RWPE1 (cell line): ENCODE data around the gene ETV6.

ENCODE experiments used
- CTCF ChIA-PET: fragments of 350-600 bp; sonication (Branson Sonifier 250); formaldehyde crosslinking; extraction: SDS; loops from one replicate; lab custom pipeline; 2021; lab: Yijun Ruan, JAX
- POLR2A ChIA-PET: fragments of 400-600 bp; formaldehyde crosslinking; extraction: SDS; loops from one replicate; lab custom pipeline; 2020; ENCODE audit warnings: antibody characterized with exemption; ENCODE audit not compliant: low non-redundant PET; lab: Yijun Ruan, JAX
- DNase-seq: peaks from one replicate; pipeline ENCODE4 v3.0.0; 2012; ENCODE audit warnings: low spot score
- H3K27ac ChIP-seq: fragments of 450-650 bp; 2 replicates; pipeline ENCODE4 v1.5.1; 2017
- CTCF ChIP-seq: fragments of 450-650 bp; conservative IDR thresholded peaks from 2 replicates; pipeline ENCODE4 v1.5.1; 2017; ENCODE audit warnings: low read depth, mild to moderate bottlenecking

Gene ETV6

DNA sequence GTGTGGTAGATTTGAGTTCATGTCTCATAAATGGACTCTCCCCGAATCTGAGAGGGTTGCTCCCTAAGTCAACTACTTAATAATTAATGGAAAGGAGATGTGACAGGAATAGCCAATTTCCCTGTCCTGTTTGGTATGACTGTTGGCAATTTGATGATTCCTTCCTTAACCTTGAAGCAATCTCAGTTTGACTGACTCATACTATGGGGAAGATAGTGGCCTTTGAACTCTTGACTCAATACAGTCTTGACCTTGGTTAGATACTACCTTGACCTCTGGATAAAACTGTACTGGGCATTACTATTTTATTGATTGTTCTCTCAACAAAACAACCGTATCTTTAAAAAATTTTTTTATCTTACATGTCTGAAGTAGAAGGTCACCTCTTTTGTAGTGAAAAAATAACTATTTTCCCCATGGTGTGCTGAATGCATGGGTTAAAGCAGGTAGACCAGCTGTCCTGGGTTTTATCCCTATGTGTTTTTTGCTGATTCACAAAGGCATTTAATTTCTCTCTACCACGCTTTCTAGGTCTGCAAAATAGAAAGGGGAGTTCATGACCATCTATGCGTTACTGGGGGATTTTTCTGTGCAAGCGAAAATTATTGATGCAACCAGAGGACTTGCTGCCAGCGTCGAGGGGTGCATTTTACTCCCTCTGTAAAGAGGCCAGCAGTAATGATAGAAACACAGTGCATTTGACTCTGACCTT is 80.1 kb downstream of the ETV6 start:
- TF ChIP-seq CTCF, result no peak
- CTCF ChIA-PET, result interaction anchor here (0.6 kb wide), 2 partner anchors 755 to 938 kb away, joined by 4 to 5 read pairs; no protein-coding TSS in a partner anchor
- POLR2A ChIA-PET, result interaction anchor here (1.1 kb wide), 1 partner anchor 316 kb away, joined by 6 read pairs; no protein-coding TSS in a partner anchor
- no peak overlapping the region for H3K27ac ChIP-seq
- DNase-seq, result no peak

DNA sequence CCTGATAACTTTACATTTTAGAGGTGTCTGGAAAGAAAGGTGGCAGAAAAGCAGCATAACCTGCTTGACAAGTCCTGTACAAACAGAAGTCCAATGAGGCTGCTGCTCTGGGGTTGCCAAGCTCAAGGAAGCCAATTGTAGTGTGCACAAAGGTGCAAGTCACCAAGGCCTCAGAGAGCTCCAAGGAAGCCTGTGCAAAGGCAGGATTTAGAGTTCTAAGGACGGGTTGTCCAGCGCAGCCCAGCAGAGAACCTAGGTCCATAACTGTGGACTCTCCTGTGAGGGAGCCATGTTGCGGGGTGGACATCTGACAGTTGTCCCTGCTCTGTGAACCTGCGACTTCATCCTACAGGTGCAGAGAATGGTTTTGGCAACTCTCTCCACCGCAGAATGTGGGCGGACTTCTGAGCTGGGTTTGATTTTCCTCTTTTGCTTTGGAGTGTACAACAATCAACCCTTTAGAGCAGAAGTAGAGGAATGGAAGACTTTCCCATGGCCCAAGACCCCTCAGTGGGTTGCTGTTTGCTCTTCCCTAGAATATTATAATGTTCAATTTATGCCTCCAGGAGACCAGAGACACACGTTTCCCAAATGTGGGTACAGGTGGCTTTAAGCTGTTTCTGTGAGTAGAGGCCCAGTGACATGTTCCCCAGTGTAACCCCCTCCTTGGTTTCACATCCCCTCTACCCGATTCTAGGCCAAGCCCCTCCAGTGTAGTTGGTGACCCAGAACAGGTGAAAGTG is 81.0 kb downstream of the ETV6 start:
- no peak for TF ChIP-seq CTCF
- DNase-seq, result peak; percentile 32
- H3K27ac ChIP-seq, result no peak overlapping the region; the same call in 1 of the 2 replicates
- CTCF ChIA-PET, result no interaction called here
- POLR2A ChIA-PET, result interaction anchor here (1.1 kb wide), 1 partner anchor 315 kb away, joined by 6 read pairs; no protein-coding TSS in a partner anchor

DNA sequence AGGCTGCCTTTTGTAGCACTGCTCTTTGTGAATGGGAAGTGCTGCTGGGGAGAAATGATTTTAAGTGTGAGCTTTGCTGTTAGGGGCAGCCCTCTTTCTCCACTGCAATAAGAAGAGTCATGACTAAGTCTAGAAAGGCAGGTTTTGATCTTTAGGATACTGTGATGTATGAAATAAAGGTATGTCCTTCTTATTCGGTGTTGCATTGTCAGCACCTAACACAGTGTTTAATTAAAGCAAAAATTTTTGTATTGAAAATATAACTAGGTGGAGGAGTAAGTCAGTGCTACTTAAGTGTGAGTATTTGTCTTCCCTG is 81.5 kb downstream of the ETV6 start:
- ChIA-PET CTCF (no interaction called here), POLR2A (no interaction called here)
- no peak for DNase-seq
- H3K27ac ChIP-seq, result no peak overlapping the region; the same call in 1 of the 2 replicates
- TF ChIP-seq CTCF, result no peak

DNA sequence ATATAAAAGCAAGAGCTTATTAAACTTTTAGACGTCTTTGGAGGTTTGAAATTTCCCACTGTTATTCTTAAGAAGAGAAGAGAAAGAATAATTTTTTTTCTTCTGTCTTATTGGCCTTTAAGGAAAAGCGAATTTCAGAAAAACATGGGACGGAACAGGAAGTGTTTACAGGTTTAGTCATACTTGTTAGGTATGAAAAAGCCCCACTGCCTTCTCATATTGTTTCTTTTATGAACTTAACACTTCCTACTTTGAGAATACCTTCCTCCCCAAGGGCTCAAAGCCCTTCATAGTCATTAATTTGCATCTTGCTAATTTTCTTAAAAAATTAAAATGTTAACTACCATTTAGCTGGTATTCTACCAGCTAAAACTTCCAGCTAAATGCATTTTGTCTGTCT is 82.0 kb downstream of the ETV6 start:
- no peak overlapping the region for H3K27ac ChIP-seq
- POLR2A ChIA-PET, result no interaction called here
- CTCF ChIA-PET, result interaction anchor here (0.7 kb wide), 1 partner anchor 34 kb away, joined by 3 read pairs; no protein-coding TSS in a partner anchor
- no peak for TF ChIP-seq CTCF
- DNase-seq, result peak; percentile 26

- ChIA-PET CTCF (interaction anchor here (0.7 kb wide), 1 partner anchor 35 kb away, joined by 3 read pairs; no protein-coding TSS in a partner anchor), POLR2A (no interaction called here)
- DNase-seq, result no peak
- no peak overlapping the region for H3K27ac ChIP-seq
- no peak for TF ChIP-seq CTCF
Measured at GRCh38 chr12:11732023-11732422, 82.5 kb downstream of the ETV6 start.

GRCh38 chr12:11732715-11733114 is 83.2 kb downstream of the ETV6 start:
- CTCF ChIA-PET, result no interaction called here
- H3K27ac ChIP-seq, result no peak overlapping the region
- DNase-seq, result no peak
- POLR2A ChIA-PET, result no interaction called here
- TF ChIP-seq CTCF, result no peak
